ENCODE measurements around the gene KIAA0753.

DNA sequence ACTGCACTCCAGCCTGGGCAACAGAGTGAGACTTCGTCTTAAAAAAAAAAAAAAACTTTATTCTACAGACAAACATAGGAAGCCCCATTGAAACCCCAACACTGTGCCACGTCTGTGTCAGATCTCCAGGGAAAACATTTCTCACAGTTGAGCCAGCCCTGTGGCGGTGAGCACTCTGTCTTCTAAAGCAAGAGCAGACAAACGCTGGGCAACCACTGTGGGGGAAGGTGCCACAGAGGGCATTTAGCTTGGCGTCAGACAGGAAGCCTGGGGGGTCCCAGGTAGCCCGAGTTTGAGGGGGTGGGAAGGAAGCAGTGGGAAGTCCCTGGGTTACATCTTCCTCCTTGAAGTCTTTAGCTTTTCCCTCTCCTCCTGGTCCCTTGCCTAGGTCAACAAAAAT, 27.0 kb upstream of the KIAA0753 start:
- TF ChIP-seq ZNF274 (IDR thresholded peaks at IDR 0.05; ENCODE audit: low read depth, low read length): no peak
- no peak for TF ChIP-seq SUZ12 (IDR thresholded peaks at IDR 0.05; ENCODE audit: extremely low read depth, insufficient read depth, insufficient read length)
- no peak for TF ChIP-seq YY1 (IDR thresholded peaks at IDR 0.05; ENCODE audit: insufficient read depth, insufficient read length)
